Keratinocyte (primary cell): ENCODE data around the gene HAVCR2. TPM values are rescaled to one million over a fixed set of nuclear protein-coding genes. Genes with fewer than 3 reads are reported as not detected.

Experiments
- DNase-seq: peaks from one replicate; pipeline ENCODE4 v3.0.0-alpha.2; 2011; ENCODE audit warnings: low read depth, missing footprints, low spot score
- FAIRE-seq: peaks from 2 replicates; lab custom pipeline; 2011; peaks lifted over from hg19 to GRCh38; lab: Jason Lieb, UNC
- H2AFZ ChIP-seq: 2 replicates; pipeline ENCODE4 v1.6.0; 2012; ENCODE audit warnings: low read length, control low read depth, inconsistent platforms; ENCODE audit not compliant: control insufficient read depth
- H3K27ac ChIP-seq: 2 replicates; pipeline ENCODE4 v1.5.1; 2011; ENCODE audit warnings: low read length; ENCODE audit not compliant: control insufficient read depth, insufficient read depth
- H3K27me3 ChIP-seq: 3 replicates; pipeline ENCODE4 v1.6.0; 2011; ENCODE audit warnings: low read length; ENCODE audit not compliant: control insufficient read depth, insufficient read depth; ENCODE audit errors: extremely low read depth
- H3K36me3 ChIP-seq, 2 experiments: 2 replicates in 1 of 2; 3 replicates in 1 of 2; pipeline ENCODE4 v1.5.1; 2011; ENCODE audit warnings: low read length in 2 of 2, mild to moderate bottlenecking in 1 of 2; ENCODE audit not compliant: control insufficient read depth in 2 of 2, insufficient read depth in 2 of 2; ENCODE audit errors: extremely low read depth in 1 of 2
- H3K4me1 ChIP-seq: 3 replicates; pipeline ENCODE4 v1.5.1; 2011; ENCODE audit warnings: low read length; ENCODE audit not compliant: control insufficient read depth, insufficient read depth; ENCODE audit errors: extremely low read depth
- H3K4me2 ChIP-seq: 3 replicates; pipeline ENCODE4 v1.6.0; 2011; ENCODE audit warnings: low read depth, low read length; ENCODE audit not compliant: control insufficient read depth, insufficient read depth; ENCODE audit errors: extremely low read depth
- H3K4me3 ChIP-seq, 3 experiments: fragments of 200-600 bp in 1 of 3; sonication (generic) in 1 of 3; 2 replicates in 2 of 3; 3 replicates in 1 of 3; pipeline ENCODE4 v1.5.1; 2011 to 2016; ENCODE audit warnings: low read length in 3 of 3, mild to moderate bottlenecking in 3 of 3, control low read depth in 2 of 3, inconsistent platforms in 1 of 3, low read depth in 1 of 3, mixed read lengths in 1 of 3, mixed run types in 1 of 3, moderate library complexity in 1 of 3; ENCODE audit not compliant: control insufficient read depth in 2 of 3, insufficient read depth in 2 of 3; ENCODE audit errors: extremely low read depth in 1 of 3
- H3K79me2 ChIP-seq: 2 replicates; pipeline ENCODE4 v1.6.0; 2012; ENCODE audit warnings: low read length; ENCODE audit not compliant: control insufficient read depth, insufficient read depth
- H3K9ac ChIP-seq: 3 replicates; pipeline ENCODE4 v1.6.0; 2011; ENCODE audit warnings: low read length; ENCODE audit not compliant: control insufficient read depth, insufficient read depth; ENCODE audit errors: extremely low read depth
- H3K9me1 ChIP-seq: 3 replicates; pipeline ENCODE4 v1.6.0; 2011; ENCODE audit warnings: low read length; ENCODE audit not compliant: control insufficient read depth, insufficient read depth; ENCODE audit errors: extremely low read depth
- H3K9me3 ChIP-seq: 2 replicates; pipeline ENCODE4 v1.5.1; 2012; ENCODE audit warnings: low read depth, low read length; ENCODE audit not compliant: control insufficient read depth
- H4K20me1 ChIP-seq: 3 replicates; pipeline ENCODE4 v1.6.0; 2011; ENCODE audit warnings: low read length; ENCODE audit not compliant: control insufficient read depth, insufficient read depth; ENCODE audit errors: extremely low read depth
- CTCF ChIP-seq, 3 experiments: IDR thresholded peaks in 1 of 3; conservative IDR thresholded peaks in 1 of 3; optimal IDR thresholded peaks in 1 of 3; 2 replicates in 2 of 3; 3 replicates in 1 of 3; pipeline versions ENCODE3 to v1.5.1; 2011; ENCODE audit warnings: low read length in 3 of 3, mild to moderate bottlenecking in 3 of 3, moderate library complexity in 2 of 3, control low read depth in 1 of 3, inconsistent platforms in 1 of 3; ENCODE audit not compliant: insufficient read depth in 2 of 3; ENCODE audit errors: extremely low read depth in 1 of 3
- EZH2 ChIP-seq: IDR thresholded peaks from one replicate; pipeline ENCODE4 v1.6.1; 2012; ENCODE audit warnings: inconsistent platforms, mild to moderate bottlenecking, low read length, moderate library complexity
- dilution Hi-C: fragments of 300-500 bp; cut with MboI; formaldehyde crosslinking; loops from one replicate; pipeline ENCODE4 v1.7.0; 2020; ENCODE audit warnings: low sequenced_read_pairs; ENCODE audit not compliant: extremely low pct_ligation_motif_present
- polyA plus RNA-seq, 5 experiments: library from polyadenylated mRNA; depleted of rRNA in 3 of 5; stranded (reverse) in 3 of 5; stranded (forward) in 1 of 5; unstranded in 1 of 5; fragments of >200 nt; gene quantifications; 1 replicate in 1 of 5; 2 replicates in 3 of 5; 3 replicates in 1 of 5; pipeline versions ENCODE4 v1.2.1 to v1.2.3, GENCODE V29; 2011 to 2012; ENCODE audit warnings: missing spikeins in 2 of 5, low read depth in 1 of 5, low replicate concordance in 1 of 5

The HAVCR2 gene
- polyA plus RNA-seq, 1 donor (not counting 4 experiments of a cell fraction or from before 2014, with no cell fraction given) = 0.03 TPM

GRCh38 chr5:157063776-157064430 is 44.9 kb downstream of the HAVCR2 start:
- Histone ChIP-seq H3K4me3 (no peak overlapping the region), H3K79me2 (no peaks in the 10 kb centered on the region), H3K27ac (no peak overlapping the region), H3K4me1 (no peaks in the 10 kb centered on the region), H3K9me3 (no peaks in the 10 kb centered on the region), H3K9ac (no peak overlapping the region), H4K20me1 (no peaks in the 10 kb centered on the region), H3K9me1 (no peaks in the 10 kb centered on the region), H2AFZ (no peak overlapping the region), H3K36me3 (no peaks in the 10 kb centered on the region), H3K27me3 (no peaks in the 10 kb centered on the region), H3K4me2 (no peak overlapping the region)
- no peak for FAIRE-seq
- dilution Hi-C loops = no loop called here
- TF ChIP-seq CTCF (optimal IDR thresholded peaks at IDR 0.05 in 1 of 3, IDR thresholded peaks at IDR 0.05 in 1 of 3, conservative IDR thresholded peaks at IDR 0.05 in 1 of 3; ENCODE audit: extremely low read depth in 1 of 3, insufficient read depth in 2 of 3, low read length in 3 of 3) (no peak), EZH2 (no peak)
- no peak for DNase-seq

DNA sequence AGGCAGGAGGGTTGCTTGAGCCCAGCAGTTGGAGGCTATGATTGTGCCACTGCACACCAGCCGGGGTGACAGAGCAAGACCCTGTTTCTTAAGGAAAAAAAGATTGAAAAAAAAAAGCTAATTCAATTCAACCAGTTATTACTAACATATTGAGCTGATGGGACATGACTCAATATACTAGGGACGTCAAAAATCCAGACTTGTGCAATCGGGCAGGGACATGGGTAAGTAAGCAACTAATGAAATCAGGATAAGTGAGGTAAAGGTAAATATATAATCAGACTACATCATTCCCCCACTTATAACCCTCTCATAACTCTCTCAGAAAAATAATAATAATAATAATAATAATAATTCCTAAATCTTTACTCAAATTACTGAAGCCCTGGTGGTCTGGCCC is 49.0 kb downstream of the HAVCR2 start:
- no peaks in the 10 kb centered on the region for H3K4me1 ChIP-seq
- no peak overlapping the region for H3K4me2 ChIP-seq
- H4K20me1 ChIP-seq = no peaks in the 10 kb centered on the region
- no peaks in the 10 kb centered on the region for H3K79me2 ChIP-seq
- H3K9me1 ChIP-seq = no peaks in the 10 kb centered on the region
- no peaks in the 10 kb centered on the region for H3K9me3 ChIP-seq
- no peak overlapping the region for H3K27ac ChIP-seq
- H3K36me3 ChIP-seq = no peaks in the 10 kb centered on the region
- TF ChIP-seq CTCF (optimal IDR thresholded peaks at IDR 0.05 in 1 of 3, IDR thresholded peaks at IDR 0.05 in 1 of 3, conservative IDR thresholded peaks at IDR 0.05 in 1 of 3; ENCODE audit: extremely low read depth in 1 of 3, insufficient read depth in 2 of 3, low read length in 3 of 3) (no peak), EZH2 (no peak)
- no peak for DNase-seq
- H3K9ac ChIP-seq = no peak overlapping the region
- H2AFZ ChIP-seq = no peak overlapping the region
- no peak for FAIRE-seq
- no peak overlapping the region for H3K4me3 ChIP-seq
- H3K27me3 ChIP-seq = no peaks in the 10 kb centered on the region
- dilution Hi-C loops = no loop called here
